DMS79 treated with DMSO at 0.1 percent for 48 hours (cell line): ENCODE results near the gene FOXP1.

ENCODE experiments used
- DNase-seq: peaks from one replicate; lab custom pipeline; 2025; lab: John Stamatoyannopoulos, UW

The FOXP1 gene

DNA sequence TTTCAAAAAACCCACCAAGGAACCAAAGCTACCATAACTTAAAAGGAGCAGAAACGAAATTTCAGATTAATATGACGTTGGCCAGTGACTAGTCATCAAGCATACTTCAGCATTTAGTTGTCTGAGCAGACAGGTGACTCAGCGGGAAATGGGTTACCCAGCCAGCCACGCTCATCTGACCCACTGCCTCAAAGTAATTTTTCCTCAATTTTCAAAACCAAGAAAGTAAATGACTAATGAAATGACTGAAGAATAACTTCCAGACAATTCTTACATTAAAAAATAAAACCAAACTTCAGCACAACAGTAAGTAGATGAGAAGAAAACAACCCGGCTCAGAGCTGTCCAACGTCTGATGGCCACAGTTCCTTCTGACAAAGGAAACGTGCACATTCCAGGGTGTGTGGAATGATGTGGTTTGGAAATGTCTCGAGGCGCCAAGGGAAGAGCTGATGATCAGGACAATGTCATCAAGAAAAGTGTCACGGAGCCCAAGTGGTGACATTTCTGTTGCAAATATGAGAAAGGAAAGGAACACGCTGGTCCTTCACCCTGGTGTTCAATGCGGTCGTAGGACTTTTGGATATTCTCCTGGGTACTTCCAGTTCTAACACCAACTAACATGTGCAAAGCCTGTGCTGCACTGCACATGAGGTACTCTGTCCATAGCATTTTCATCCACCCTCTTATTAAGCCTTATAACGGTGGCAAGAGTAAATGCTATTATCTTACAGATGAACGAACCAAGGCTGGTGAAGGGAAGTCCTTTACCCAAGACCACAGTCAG is 79.1 kb downstream of the FOXP1 start:
- no peak for DNase-seq

DNA sequence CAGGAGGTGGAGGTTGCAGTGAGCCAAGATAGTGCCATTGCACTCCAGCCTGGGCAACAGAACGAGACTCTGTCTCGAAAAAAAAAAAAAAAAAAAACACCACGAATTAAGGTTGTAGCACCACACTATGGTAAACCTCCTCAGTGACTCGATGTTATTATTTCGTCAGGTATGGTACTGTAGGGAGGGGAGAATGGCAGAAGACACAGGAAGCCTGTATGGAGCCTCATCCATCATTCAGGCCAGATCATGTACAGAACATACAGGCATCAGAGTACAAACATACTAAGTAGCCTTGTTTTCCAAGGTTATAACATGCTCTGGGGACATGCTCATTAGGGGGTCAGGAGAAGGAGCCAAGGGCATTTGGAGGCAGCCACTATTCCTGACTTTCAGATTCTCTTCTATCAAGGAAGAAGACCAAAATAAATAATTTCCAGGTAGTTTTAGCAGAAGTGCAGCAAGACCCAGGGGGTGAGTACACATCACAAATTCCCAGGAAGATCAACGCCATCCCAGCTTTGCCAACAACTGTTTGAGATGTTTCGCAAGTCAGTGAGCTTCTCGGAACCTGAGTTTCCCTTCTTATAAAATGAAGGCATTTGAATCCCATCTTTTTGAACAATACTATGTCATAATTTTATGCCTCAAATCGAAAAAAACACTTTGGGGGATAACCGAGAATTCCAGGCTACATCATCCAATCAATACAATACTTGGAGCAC is 79.8 kb downstream of the FOXP1 start:
- no peak for DNase-seq

- DNase-seq, result no peak
Observed at GRCh38 chr3:71502066-71502625, 81.4 kb downstream of the FOXP1 start.

DNA sequence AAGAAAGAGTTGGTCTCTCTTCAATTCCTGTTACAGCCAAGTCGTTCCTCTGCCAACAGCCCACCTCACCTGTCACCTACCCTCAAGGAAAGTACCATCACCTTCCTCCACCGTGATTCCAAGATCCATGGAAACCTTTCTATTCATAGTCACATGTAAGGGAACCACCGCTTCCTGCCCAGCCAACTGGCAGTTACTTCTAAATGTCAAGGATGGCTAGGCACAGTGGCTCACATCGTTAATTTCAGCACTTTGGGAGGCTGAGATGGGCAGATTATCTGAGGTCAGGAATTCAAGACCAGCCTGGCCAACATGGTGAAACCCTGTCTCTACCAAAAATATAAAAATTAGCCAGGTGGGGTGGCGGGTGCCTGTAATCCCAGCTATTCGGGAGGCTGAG is 82.8 kb downstream of the FOXP1 start:
- DNase-seq, result no peak

GRCh38 chr3:71499227-71499876 is 84.2 kb downstream of the FOXP1 start:
- no peak for DNase-seq

GRCh38 chr3:71498543-71498942 is 85.0 kb downstream of the FOXP1 start:
- no peak for DNase-seq

GRCh38 chr3:71497971-71498444 is 85.5 kb downstream of the FOXP1 start:
- no peak for DNase-seq

GRCh38 chr3:71497367-71497897 is 86.1 kb downstream of the FOXP1 start:
- DNase-seq, result no peak

DNA sequence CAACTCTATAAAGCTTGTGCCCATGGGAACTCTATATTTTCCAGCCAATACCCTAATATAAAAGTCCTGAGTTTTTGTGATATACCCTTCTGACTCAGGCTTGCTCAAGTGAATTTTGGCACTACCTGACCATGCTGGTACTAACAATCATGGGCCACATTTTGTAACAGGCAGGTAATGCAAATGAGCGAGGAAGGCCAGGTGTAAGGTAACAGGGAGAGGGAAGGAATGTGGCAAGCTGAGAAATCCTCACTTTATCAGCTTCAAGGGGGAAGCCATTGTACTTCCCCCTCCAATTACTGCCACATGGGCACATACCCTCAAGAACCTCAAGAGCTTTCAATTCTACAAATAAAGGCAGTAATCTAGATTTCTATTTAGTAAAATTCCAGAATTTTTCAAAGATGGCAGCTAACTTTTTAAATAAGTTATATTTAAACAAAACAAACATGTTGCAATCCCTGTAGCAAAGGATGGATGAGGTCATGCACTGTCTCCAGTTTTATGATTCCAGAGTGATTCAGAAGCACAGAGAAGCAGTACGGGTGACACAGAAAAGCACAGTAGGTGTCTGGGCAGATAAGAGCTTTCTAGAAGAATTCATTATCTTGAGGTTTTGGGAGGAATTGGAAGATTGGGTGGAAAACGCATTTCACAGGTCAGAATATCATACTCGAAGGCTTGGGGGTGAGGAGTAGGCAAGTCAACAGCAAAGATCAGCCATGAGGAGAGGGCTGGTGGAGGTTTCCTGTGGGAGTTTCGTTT is 87.6 kb downstream of the FOXP1 start:
- no peak for DNase-seq

DNA sequence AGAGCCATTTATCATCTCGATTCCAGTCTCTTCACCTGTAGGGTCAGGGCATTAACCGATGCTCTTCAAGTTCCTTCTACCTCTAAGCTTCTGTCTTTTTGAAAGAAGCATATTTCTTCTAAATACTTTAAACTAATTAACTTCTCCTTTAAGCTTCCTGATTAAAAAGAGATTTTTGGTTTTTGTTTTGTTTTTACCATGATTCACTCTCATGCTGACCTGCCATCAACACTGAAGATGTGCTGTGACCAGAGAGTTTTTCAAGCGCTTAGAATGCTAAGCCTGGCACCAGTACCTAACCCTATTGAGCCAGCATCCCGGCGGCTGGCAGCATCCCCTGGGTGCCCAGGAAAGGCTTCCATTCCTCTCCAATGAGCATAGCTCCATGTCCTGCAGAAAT is 89.3 kb downstream of the FOXP1 start:
- no peak for DNase-seq

GRCh38 chr3:71492974-71493771 is 90.4 kb downstream of the FOXP1 start:
- DNase-seq, result no peak

- DNase-seq, result no peak
Observed at GRCh38 chr3:71492566-71492965, 91.0 kb downstream of the FOXP1 start.

DNA sequence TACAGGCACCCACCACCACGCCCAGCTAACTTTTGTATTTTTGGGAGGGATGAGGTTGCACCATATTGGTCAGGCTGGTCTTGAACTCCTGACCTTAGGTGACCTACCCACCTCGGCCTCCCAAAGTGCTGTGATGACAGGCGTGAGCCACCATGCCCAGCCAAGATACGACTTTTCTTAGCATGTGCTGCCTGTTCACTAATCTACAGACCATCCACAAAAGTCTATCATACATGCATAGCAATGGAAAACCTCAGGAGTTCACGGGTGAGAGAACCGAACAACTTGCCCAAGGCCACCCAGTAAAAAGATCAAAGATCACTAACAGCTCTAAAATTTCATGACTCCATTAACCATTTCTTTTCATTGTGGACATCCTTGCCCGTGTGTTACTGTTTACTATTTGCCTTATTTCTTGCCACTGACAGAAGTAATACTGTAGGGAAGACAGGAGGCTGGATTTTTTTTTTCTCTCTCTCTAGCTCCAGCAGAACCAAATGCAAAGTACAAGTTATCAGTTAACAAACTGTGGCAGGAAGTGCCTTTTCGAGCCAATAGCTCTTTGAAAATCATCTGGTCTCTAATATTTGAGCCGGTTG is 92.3 kb downstream of the FOXP1 start:
- DNase-seq, result no peak

DNA sequence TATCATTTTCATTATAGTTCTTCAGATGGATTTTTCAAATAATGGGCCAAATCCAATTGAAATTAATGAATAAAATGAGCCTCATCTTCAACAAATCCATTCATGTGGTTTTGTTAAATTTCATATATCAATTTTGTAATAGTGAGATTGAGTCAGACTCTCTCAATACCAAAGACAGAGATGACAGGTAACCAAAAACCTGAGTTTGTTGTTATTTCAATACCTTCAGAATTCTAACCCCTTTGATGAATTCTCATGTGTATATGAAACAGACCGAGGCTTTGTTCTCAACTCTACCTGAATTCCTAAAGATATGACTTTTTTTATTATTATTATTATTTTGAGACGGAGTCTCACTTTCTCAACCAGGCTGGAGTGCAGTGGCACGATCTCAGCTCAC is 92.8 kb downstream of the FOXP1 start:
- DNase-seq, result no peak

- no peak for DNase-seq
Observed at GRCh38 chr3:71489315-71489761, 94.2 kb downstream of the FOXP1 start.

DNA sequence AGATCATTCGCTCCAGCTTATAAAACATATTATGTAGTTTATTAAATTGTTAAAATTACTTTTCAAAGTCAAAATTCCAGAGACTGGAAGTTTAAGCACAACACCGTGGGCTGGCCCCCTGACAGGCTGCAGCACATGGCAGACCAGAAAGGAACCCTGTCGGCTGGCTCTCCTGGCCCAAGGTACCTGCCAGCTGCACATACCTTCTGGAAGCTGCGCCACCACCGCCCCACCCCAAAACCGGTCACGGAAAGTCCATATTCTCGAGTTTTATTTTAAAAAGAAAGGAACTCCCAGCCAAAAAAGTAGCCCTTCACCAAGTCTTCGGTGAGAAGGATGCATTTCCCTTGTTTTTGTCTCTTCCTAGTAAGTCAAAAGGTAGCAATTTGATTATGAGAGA is 94.6 kb downstream of the FOXP1 start:
- no peak for DNase-seq

DNA sequence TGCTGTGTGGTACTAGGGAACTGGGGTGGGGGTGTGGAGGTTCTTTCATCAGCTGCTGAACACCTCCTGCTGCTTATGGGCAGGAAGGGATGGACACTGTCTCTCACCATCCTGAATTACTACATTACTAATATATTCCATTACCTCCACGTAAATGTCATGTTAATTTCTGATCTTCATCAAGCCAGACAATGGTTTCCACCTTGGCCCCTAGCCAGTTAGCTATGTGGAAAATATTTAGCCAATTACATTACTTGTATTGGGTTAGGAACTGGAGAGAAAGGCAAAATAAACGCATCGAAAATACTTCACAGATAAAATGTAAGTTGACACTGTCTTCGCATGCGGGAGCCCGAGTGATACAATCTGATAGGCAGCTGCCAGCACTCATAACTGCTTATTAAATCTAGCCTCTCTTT is 95.1 kb downstream of the FOXP1 start:
- DNase-seq, result no peak

DNA sequence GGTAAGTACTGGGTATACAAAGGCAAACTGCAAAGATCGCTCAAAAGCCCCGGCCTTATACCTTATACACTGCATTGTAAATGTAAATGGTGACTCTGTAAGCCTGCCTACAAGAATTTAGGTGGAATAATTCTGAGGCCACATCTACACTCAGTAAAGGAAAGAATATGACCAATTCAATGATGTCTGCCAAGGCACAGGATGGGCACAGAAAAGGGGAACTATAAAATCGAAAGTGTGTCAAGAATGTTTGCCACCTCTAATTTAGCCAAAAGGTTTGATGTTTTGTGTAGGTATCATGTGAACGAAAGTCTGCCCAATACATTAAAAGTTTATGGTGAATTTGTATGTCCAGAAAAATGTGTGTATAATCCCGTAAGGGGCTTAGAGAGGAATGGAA is 96.1 kb downstream of the FOXP1 start:
- DNase-seq, result no peak

DNA sequence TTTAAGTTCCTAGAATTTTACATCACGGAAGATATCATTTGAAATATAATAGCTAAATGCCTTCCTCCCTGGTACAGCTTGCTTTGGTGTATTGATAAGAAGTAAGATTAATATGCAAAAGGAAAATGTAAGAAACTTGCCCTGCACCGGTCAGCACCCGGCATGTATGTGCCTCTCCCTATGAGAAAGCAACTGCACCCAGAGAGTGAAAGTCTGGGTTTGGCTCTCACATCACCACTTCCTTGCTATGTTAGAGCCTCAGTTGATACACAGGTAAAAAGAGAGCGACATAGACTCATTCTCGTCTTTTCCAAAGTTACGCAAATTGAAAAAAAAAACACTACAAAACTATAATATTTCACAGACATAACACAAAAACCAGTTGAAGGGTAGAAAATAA is 96.7 kb downstream of the FOXP1 start:
- no peak for DNase-seq

DNA sequence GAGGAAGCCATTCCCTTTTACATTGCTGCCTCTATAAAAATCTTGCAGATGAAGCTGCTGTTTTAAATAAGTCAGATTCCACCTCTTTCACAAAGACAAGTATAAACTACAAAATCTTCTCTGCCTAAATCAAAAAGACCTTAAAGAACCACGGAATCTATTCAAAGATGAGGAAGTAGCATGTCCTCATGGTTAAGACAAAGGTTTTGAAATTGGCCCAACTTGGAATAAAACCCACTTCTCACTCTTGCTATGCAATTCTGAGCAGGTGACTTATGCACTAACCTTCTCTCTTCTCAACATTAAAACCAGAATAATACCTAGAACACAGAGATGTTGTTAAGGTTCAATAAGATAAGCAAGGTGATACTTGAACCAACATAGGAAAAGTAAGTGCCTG is 97.6 kb downstream of the FOXP1 start:
- no peak for DNase-seq
